BE2C (cell line): ENCODE measurements around the gene LARP6.

Source experiments
- DNase-seq: peaks from one replicate; pipeline ENCODE4 v3.0.0-alpha.2; 2020
- H3K27me3 ChIP-seq: fragments of 250-450 bp; sonication (Bioruptor Pico); 2 replicates; pipeline ENCODE4 v1.5.1; 2020; ENCODE audit warnings: mild to moderate bottlenecking
- H3K36me3 ChIP-seq: fragments of 250-450 bp; sonication (Bioruptor Pico); 2 replicates; pipeline ENCODE4 v1.5.1; 2020; ENCODE audit warnings: mild to moderate bottlenecking
- H3K4me1 ChIP-seq: fragments of 250-450 bp; sonication (Bioruptor Pico); 2 replicates; pipeline ENCODE4 v1.5.1; 2020
- H3K4me3 ChIP-seq: 2 replicates; pipeline ENCODE4 v1.5.1; 2011; ENCODE audit warnings: low read depth, low read length
- H3K9me3 ChIP-seq: fragments of 250-450 bp; sonication (Bioruptor Pico); 2 replicates; pipeline ENCODE4 v1.5.1; 2020
- TF ChIP-seq, protein P1 (sequence below): IDR thresholded peaks from 2 replicates; pipeline ENCODE4 v1.5.1; 2012; ENCODE audit warnings: mild to moderate bottlenecking, low read depth, low read length

Gene LARP6

DNA sequence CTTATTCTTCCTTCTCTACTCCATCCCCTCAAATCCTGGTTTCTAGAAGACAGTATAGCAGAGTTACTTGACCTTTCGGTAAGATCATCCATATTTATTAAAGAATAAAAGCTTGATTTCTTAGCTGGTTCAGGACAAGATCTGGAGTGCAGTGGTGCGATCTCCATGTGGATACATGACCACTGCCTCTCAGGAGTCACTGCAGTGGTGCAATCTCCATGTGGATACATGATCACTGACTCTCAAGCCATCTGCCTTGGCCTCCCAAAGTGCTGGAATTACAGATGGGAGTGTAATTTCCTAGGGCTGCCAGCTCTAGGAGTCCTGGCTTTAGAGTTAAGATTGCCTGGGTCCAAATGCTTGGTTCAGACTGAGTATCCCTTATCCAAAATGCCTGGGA lies 16.5 kb downstream of the LARP6 start:
- Histone ChIP-seq H3K4me3 (no peak overlapping the region), H3K4me1 (no peaks in the 10 kb centered on the region), H3K27me3 (no peaks in the 10 kb centered on the region), H3K36me3 (no peaks in the 10 kb centered on the region), H3K9me3 (no peaks in the 10 kb centered on the region)
- TF ChIP-seq, protein P1, sequence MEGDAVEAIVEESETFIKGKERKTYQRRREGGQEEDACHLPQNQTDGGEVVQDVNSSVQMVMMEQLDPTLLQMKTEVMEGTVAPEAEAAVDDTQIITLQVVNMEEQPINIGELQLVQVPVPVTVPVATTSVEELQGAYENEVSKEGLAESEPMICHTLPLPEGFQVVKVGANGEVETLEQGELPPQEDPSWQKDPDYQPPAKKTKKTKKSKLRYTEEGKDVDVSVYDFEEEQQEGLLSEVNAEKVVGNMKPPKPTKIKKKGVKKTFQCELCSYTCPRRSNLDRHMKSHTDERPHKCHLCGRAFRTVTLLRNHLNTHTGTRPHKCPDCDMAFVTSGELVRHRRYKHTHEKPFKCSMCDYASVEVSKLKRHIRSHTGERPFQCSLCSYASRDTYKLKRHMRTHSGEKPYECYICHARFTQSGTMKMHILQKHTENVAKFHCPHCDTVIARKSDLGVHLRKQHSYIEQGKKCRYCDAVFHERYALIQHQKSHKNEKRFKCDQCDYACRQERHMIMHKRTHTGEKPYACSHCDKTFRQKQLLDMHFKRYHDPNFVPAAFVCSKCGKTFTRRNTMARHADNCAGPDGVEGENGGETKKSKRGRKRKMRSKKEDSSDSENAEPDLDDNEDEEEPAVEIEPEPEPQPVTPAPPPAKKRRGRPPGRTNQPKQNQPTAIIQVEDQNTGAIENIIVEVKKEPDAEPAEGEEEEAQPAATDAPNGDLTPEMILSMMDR = no peak
- no peak for DNase-seq

DNA sequence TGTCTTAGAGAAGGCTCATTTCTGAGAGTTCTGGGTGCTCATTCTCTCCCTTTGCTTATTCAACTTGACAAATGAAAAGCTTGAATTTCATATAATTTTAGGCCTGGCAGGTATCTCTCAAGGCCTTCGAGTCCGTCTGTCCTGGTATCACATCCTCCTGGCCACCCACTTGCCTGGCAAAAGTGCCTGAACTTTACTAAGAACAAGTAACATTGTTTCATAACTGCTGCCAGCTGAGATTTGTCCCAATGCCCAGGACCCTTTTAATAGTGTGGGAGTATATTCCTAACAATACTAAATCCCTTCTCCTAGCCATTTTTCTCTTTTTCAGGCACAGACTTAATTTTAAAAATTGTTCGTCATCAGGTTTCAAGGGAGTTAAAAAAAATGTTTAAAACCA lies 18.1 kb downstream of the LARP6 start:
- TF ChIP-seq, protein P1 = no peak
- Histone ChIP-seq H3K9me3 (no peaks in the 10 kb centered on the region), H3K4me3 (no peak overlapping the region), H3K36me3 (no peaks in the 10 kb centered on the region), H3K4me1 (no peaks in the 10 kb centered on the region), H3K27me3 (no peaks in the 10 kb centered on the region)
- no peak for DNase-seq

DNA sequence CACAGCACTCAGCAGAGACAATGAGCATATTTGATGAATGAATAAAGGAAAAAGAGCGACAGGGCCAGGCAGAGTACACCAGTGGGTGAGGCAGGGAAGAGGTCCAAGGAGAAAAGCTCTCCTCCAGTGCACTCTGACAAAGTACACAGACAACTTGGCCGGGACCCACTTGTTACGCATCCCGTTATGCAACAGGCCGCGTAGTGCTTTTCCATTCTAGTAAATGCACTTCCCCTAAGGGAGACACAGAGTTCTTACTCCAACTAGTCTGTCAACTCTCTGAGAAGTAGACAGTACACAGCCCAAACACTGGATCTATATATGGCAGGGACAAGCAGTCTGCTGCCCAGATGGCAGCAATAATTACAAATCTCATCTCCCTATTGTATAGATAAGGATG lies 18.5 kb downstream of the LARP6 start:
- no peaks in the 10 kb centered on the region for H3K36me3 ChIP-seq
- H3K27me3 ChIP-seq = no peaks in the 10 kb centered on the region
- TF ChIP-seq, protein P1 = no peak
- no peaks in the 10 kb centered on the region for H3K4me1 ChIP-seq
- H3K9me3 ChIP-seq = no peaks in the 10 kb centered on the region
- DNase-seq = no peak
- H3K4me3 ChIP-seq = no peak overlapping the region

DNA sequence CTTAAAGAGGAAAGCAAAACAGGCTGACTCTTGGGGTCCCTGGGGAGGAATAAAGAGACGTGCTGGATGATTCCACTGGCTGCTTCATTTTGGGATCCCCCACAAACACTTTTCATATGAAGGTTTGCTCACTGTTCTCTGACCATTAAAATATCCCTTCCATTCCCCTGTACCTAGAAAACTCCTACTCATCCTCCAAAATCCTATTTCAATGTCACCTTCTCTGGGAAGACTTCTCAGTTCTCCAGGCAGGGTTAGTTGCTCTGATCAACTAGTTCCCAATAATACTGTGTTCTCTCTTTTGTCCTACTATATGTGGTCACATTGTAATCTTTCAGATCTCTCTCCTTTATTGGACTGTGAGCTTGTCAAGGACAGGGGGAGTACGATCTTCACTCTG lies 19.0 kb downstream of the LARP6 start:
- Histone ChIP-seq H3K9me3 (no peaks in the 10 kb centered on the region), H3K4me1 (no peaks in the 10 kb centered on the region), H3K27me3 (no peaks in the 10 kb centered on the region), H3K4me3 (no peak overlapping the region), H3K36me3 (no peaks in the 10 kb centered on the region)
- TF ChIP-seq, protein P1 = no peak
- DNase-seq = no peak

DNA sequence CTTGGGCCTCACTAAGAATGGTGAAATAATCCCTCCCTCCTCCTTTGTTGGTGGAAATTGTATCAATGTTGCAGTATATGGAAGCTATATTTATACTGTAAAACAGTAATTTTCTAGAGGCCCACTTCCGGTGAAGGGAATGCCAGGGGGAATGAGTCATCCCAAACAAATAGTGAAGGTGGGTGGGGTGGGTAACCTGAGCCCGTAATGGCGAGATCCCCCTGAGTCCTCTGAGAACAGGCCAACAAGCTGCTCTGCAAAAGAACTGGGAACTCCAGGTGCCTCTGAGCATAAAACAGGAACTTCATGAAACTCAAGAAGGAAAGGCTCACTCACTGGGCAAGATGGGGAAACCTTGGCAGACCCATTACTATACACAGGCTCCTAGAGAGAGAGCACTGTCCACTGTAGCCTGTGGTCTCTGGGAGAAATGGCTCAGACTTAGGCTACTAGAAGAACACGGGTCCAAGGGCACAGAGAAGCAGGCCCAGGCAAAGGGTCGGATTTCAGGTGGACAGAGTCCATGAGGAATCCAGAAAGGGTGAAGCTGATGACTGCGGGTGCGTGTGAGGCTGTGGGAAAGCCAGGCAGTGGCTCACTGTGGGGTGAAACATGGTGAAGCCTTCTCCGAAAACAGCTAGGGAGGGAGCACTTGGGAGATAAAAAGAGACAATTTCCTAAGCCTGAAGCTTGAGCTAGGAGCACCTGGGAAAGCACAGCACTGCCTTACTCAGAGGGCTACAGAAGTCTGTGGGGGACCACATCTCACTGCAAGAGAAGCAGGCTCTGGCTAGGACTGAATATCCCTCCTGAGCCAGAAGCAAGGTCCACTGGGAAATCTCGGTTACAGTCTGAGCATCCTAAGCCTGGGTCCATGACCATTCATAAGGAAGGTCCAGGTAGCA lies 19.8 kb downstream of the LARP6 start:
- no peak for DNase-seq
- Histone ChIP-seq H3K36me3 (no peaks in the 10 kb centered on the region), H3K9me3 (no peaks in the 10 kb centered on the region), H3K27me3 (no peaks in the 10 kb centered on the region), H3K4me1 (no peaks in the 10 kb centered on the region), H3K4me3 (no peak overlapping the region)
- TF ChIP-seq, protein P1 = no peak

DNA sequence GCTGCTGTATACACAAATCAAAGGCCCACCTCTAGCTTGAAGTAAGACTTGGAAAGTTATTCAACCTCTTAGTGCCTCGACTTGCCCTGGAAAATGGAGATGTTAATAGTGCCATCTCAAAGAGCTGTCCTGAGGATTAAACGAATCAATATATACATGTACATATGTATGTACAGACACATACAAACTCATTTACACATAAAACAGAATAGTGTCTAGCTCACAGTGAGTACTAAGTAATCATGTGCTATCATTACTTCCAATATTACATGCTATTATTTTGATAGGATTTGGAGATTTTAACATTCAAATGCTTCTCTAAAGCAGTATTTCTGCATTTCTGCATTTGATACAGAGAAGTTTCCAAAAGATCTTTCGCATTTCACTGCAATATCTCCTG lies 20.5 kb downstream of the LARP6 start:
- H3K4me1 ChIP-seq = no peaks in the 10 kb centered on the region
- no peak overlapping the region for H3K4me3 ChIP-seq
- TF ChIP-seq, protein P1 = no peak
- H3K9me3 ChIP-seq = no peaks in the 10 kb centered on the region
- no peak for DNase-seq
- H3K36me3 ChIP-seq = no peaks in the 10 kb centered on the region
- H3K27me3 ChIP-seq = no peaks in the 10 kb centered on the region
